H1 (cell line): Measurements from ENCODE around the gene KCNJ16. TPM values are rescaled to one million over a fixed set of nuclear protein-coding genes. Genes with fewer than 3 reads are reported as not detected.

Source experiments
- CTCF ChIA-PET: fragments of 300-600 bp; sonication (Branson Sonifier 250); formaldehyde crosslinking; loops from one replicate; lab custom pipeline; 2021; ENCODE audit not compliant: partially characterized antibody; lab: Charles Lee
- POLR2A ChIA-PET: fragments of 300-600 bp; sonication (Branson Sonifier 250); formaldehyde crosslinking; loops from one replicate; lab custom pipeline; 2021; ENCODE audit warnings: inconsistent platforms; ENCODE audit not compliant: partially characterized antibody; lab: Charles Lee
- DNase-seq, 2 experiments: peaks; one replicate each; pipeline versions ENCODE4 v3.0.0 to v3.0.0-alpha.2; 2010 to 2022; ENCODE audit warnings: low spot score in 2 of 2, low read depth in 1 of 2, mixed read lengths in 1 of 2
- FAIRE-seq: peaks from 2 replicates; lab custom pipeline; 2011; peaks lifted over from hg19 to GRCh38; lab: Jason Lieb, UNC
- H2AFZ ChIP-seq: 2 replicates; pipeline ENCODE4 v1.8.1; 2012; ENCODE audit warnings: low read length, inconsistent platforms
- H2AK5ac ChIP-seq: 2 replicates; pipeline ENCODE4 v1.6.1; 2013; ENCODE audit warnings: low read depth, low read length
- H2BK120ac ChIP-seq: replicated peaks from 2 replicates; pipeline ENCODE3; 2013; ENCODE audit warnings: low read depth, low read length, inconsistent platforms
- H2BK12ac ChIP-seq: 2 replicates; pipeline ENCODE4 v1.6.1; 2013; ENCODE audit warnings: low read depth, low read length
- H2BK15ac ChIP-seq: 2 replicates; pipeline ENCODE4 v1.6.1; 2013; ENCODE audit warnings: low read length
- H2BK20ac ChIP-seq: 2 replicates; pipeline ENCODE4 v1.6.1; 2013; ENCODE audit warnings: low read length
- H2BK5ac ChIP-seq: 2 replicates; pipeline ENCODE4 v1.6.1; 2013; ENCODE audit warnings: low read depth, low read length
- H3K14ac ChIP-seq: 2 replicates; pipeline ENCODE4 v1.6.1; 2013; ENCODE audit warnings: inconsistent platforms; ENCODE audit not compliant: insufficient read length
- H3K18ac ChIP-seq: 2 replicates; pipeline ENCODE4 v1.6.1; 2013; ENCODE audit warnings: low read length; ENCODE audit errors: extremely low read depth
- H3K23ac ChIP-seq: 2 replicates; pipeline ENCODE4 v1.6.1; 2013; ENCODE audit warnings: inconsistent platforms; ENCODE audit not compliant: insufficient read length
- H3K23me2 ChIP-seq: 2 replicates; pipeline ENCODE4 v1.6.1; 2013; ENCODE audit warnings: low read depth, low read length
- H3K27ac ChIP-seq: 2 replicates; pipeline ENCODE4 v1.6.1; 2011; ENCODE audit warnings: low read depth, low read length, inconsistent platforms
- H3K27me3 ChIP-seq, 4 experiments: replicated peaks in 1 of 4; 1 replicate in 1 of 4; 2 replicates in 3 of 4; pipeline versions ENCODE4 v1.6.1 to v1.8.1; 2011 to 2013; ENCODE audit warnings: low read length in 3 of 4, mild to moderate bottlenecking in 3 of 4, inconsistent platforms in 2 of 4, mixed read lengths in 2 of 4, moderate library complexity in 1 of 4; ENCODE audit not compliant: control insufficient read depth in 3 of 4, insufficient read depth in 3 of 4; ENCODE audit errors: extremely low read depth in 1 of 4
- H3K36me3 ChIP-seq, 4 experiments: 2 replicates each; pipeline versions ENCODE4 v1.6.1 to v1.8.1; 2011 to 2013; ENCODE audit warnings: mild to moderate bottlenecking in 4 of 4, low read length in 3 of 4, moderate library complexity in 2 of 4, control low read depth in 1 of 4, inconsistent platforms in 1 of 4; ENCODE audit not compliant: insufficient read depth in 4 of 4, control insufficient read depth in 2 of 4
- H3K4ac ChIP-seq: replicated peaks from 2 replicates; pipeline ENCODE3; 2013; ENCODE audit warnings: low read length, low read depth, mixed read lengths, inconsistent platforms; ENCODE audit not compliant: insufficient read length
- H3K4me1 ChIP-seq, 4 experiments: replicated peaks in 1 of 4; 1 replicate in 1 of 4; 2 replicates in 3 of 4; pipeline versions ENCODE4 v1.6.1 to v1.8.1; 2011 to 2013; ENCODE audit warnings: low read length in 3 of 4, inconsistent platforms in 2 of 4, mixed read lengths in 1 of 4; ENCODE audit not compliant: insufficient read depth in 4 of 4, control insufficient read depth in 3 of 4
- H3K4me2 ChIP-seq, 2 experiments: 2 replicates each; pipeline versions ENCODE4 v1.6.1 to v1.8.1; 2011 to 2013; ENCODE audit warnings: low read depth in 2 of 2, low read length in 2 of 2, control low read depth in 1 of 2, inconsistent platforms in 1 of 2, mild to moderate bottlenecking in 1 of 2; ENCODE audit not compliant: insufficient read depth in 1 of 2
- H3K4me3 ChIP-seq, 4 experiments: fragments of 200-600, 300-600 bp in 1 of 4; sonication (generic), shearing (Covaris generic), sonication (Bioruptor Twin) in 1 of 4; 2 replicates each; pipeline versions ENCODE4 v1.5.1 to v1.8.1; 2011 to 2016; ENCODE audit warnings: low read length in 4 of 4, low read depth in 3 of 4, control low read depth in 2 of 4, inconsistent platforms in 2 of 4, mild to moderate bottlenecking in 2 of 4, mixed read lengths in 1 of 4, moderate library complexity in 1 of 4; ENCODE audit not compliant: insufficient read depth in 2 of 4; ENCODE audit errors: extremely low read depth in 1 of 4
- H3K56ac ChIP-seq: replicated peaks from 2 replicates; pipeline ENCODE3; 2013; ENCODE audit warnings: low read depth, mild to moderate bottlenecking, mixed read lengths, low read length, inconsistent platforms; ENCODE audit not compliant: insufficient read length
- H3K79me1 ChIP-seq: 2 replicates; pipeline ENCODE4 v1.6.1; 2013; ENCODE audit warnings: low read depth, low read length, control low read depth
- H3K79me2 ChIP-seq, 2 experiments: 2 replicates each; pipeline versions ENCODE4 v1.6.1 to v1.8.1; 2012 to 2013; ENCODE audit warnings: low read length in 2 of 2, mild to moderate bottlenecking in 2 of 2, inconsistent platforms in 1 of 2; ENCODE audit not compliant: insufficient read depth in 2 of 2, control insufficient read depth in 1 of 2
- H3K9ac ChIP-seq, 4 experiments: replicated peaks in 1 of 4; 1 replicate in 1 of 4; 2 replicates in 3 of 4; pipeline versions ENCODE4 v1.6.1 to v1.8.1; 2011 to 2013; ENCODE audit warnings: low read depth in 3 of 4, low read length in 3 of 4, control low read depth in 2 of 4, mild to moderate bottlenecking in 2 of 4, moderate library complexity in 2 of 4, inconsistent platforms in 1 of 4; ENCODE audit errors: extremely low read depth in 1 of 4
- H3K9me3 ChIP-seq, 2 experiments: 2 replicates each; pipeline versions ENCODE4 v1.6.1 to v1.8.1; 2012 to 2013; ENCODE audit warnings: mild to moderate bottlenecking in 2 of 2, moderate library complexity in 2 of 2, control low read depth in 1 of 2, inconsistent platforms in 1 of 2, low read depth in 1 of 2, low read length in 1 of 2, mixed read lengths in 1 of 2; ENCODE audit not compliant: insufficient read depth in 2 of 2
- H4K20me1 ChIP-seq, 2 experiments: replicated peaks in 1 of 2; 2 replicates each; pipeline versions ENCODE3 to v1.8.1; 2011 to 2013; ENCODE audit warnings: inconsistent platforms in 2 of 2, low read length in 2 of 2, mild to moderate bottlenecking in 1 of 2; ENCODE audit not compliant: insufficient read depth in 2 of 2, control insufficient read depth in 1 of 2
- H4K5ac ChIP-seq: 2 replicates; pipeline ENCODE4 v1.6.1; 2013; ENCODE audit warnings: low read length, low read depth, mixed read lengths, inconsistent platforms; ENCODE audit not compliant: insufficient read length
- H4K8ac ChIP-seq: 2 replicates; pipeline ENCODE4 v1.8.0; 2013; ENCODE audit warnings: mild to moderate bottlenecking, moderate library complexity, low read length, inconsistent platforms; ENCODE audit not compliant: insufficient read depth; ENCODE audit errors: extremely low read depth
- H4K91ac ChIP-seq: replicated peaks from 2 replicates; pipeline ENCODE3; 2013; ENCODE audit warnings: low read length, mixed read lengths, inconsistent platforms; ENCODE audit not compliant: insufficient read length
- JUND ChIP-seq: IDR thresholded peaks from 2 replicates; pipeline ENCODE4 v1.6.1; 2011; ENCODE audit warnings: mild to moderate bottlenecking, improper control_type of control experiment, low read length
- PHF8 ChIP-seq: fragments of 200-600 bp; sonication (generic); conservative IDR thresholded peaks from 2 replicates; pipeline ENCODE4 v1.7.1; 2012; ENCODE audit warnings: low read depth, mild to moderate bottlenecking, inconsistent platforms, low read length, moderate library complexity
- TBP ChIP-seq: IDR thresholded peaks from 2 replicates; pipeline ENCODE4 v1.6.1; 2011; ENCODE audit warnings: low read depth, low read length, improper control_type of control experiment
- ZNF274 ChIP-seq: IDR thresholded peaks from 2 replicates; pipeline ENCODE4 v1.7.0; 2012; ENCODE audit warnings: low read length, borderline replicate concordance; ENCODE audit errors: extremely low read depth
- WGBS, 2 experiments: shearing (Covaris generic) in 1 of 2; methylation state at CpG; one replicate each; pipeline versions ENCODE4 v1.1.6 to v1.1.7; 2013 to 2015; ENCODE audit warnings: low lambda C conversion rate in 2 of 2, mixed read lengths in 2 of 2, inconsistent platforms in 1 of 2, low coverage in 1 of 2, missing lambda C conversion rate in 1 of 2; ENCODE audit not compliant: insufficient replicate concordance in 2 of 2, insufficient coverage in 1 of 2, insufficient read length in 1 of 2; ENCODE audit errors: extremely low coverage in 1 of 2, missing lambda C conversion rate in 1 of 2; 5-methylcytosine and 5-hydroxymethylcytosine counted together
- polyA plus RNA-seq, 7 experiments: library from polyadenylated mRNA; depleted of rRNA in 3 of 7; stranded (reverse) in 5 of 7; unstranded in 2 of 7; fragments of >200 nt in 5 of 7; fragments of 200-250 nt in 2 of 7; gene quantifications; 1 replicate in 5 of 7; 2 replicates in 1 of 7; 4 replicates in 1 of 7; pipeline versions ENCODE4 v1.2.1 to v1.2.3, GENCODE V29; 2011 to 2013; ENCODE audit warnings: missing spikeins in 2 of 7, mixed read lengths in 2 of 7
- total RNA-seq: library from RNA; stranded (reverse); fragmentation: NEBNext Ultra II Directional; extraction: Animal tissue kit (Norgen Biotek cat#: 25700); gene quantifications from 2 replicates; pipeline ENCODE4 v1.2.1, GENCODE V29; 2021
- TF ChIP-seq, protein P1 (sequence below): IDR thresholded peaks from 2 replicates; pipeline ENCODE4 v1.6.1; 2012; ENCODE audit warnings: low read length, inconsistent platforms

The KCNJ16 gene
- total and polyA plus RNA-seq, 2 of the 8 experiments (the other 6 are each of a cell fraction or from before 2014, with no cell fraction given) = not detected

DNA sequence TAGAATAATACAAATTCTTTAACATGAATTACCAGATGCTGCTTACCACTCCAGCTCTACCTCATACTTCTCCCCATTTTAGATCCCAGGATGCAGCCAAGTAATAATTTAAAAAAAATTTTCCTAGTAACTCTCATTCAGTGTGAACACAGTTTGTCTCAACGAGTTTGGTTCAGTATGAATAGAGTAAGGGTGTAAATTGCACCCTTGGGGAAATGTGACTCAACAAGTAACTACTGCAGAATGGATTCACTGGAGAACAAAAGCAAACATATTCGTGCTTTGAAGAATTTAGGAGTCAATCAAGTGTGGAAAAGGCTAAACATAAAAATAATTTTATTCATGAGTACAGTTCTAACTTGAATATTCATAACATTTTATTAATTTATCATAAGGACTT, 23.0 kb downstream of the KCNJ16 start:
- H3K79me1 ChIP-seq = no peaks in the 10 kb centered on the region
- no peak overlapping the region for H4K91ac ChIP-seq
- no peak for FAIRE-seq
- no peak for DNase-seq
- H3K4ac ChIP-seq = no peak overlapping the region
- H4K5ac ChIP-seq = no peak overlapping the region
- H3K18ac ChIP-seq = no peak overlapping the region
- no peak overlapping the region for H3K23ac ChIP-seq
- no peaks in the 10 kb centered on the region for H3K27me3 ChIP-seq
- H3K36me3 ChIP-seq = no peaks in the 10 kb centered on the region
- H3K56ac ChIP-seq = no peak overlapping the region
- no peak overlapping the region for H3K4me3 ChIP-seq
- no peaks in the 10 kb centered on the region for H3K9me3 ChIP-seq
- no peaks in the 10 kb centered on the region for H3K4me1 ChIP-seq
- H4K8ac ChIP-seq = no peak overlapping the region
- no peak overlapping the region for H2BK5ac ChIP-seq
- H2AK5ac ChIP-seq = no peak overlapping the region
- no peak overlapping the region for H2BK15ac ChIP-seq
- no peaks in the 10 kb centered on the region for H3K23me2 ChIP-seq
- H3K4me2 ChIP-seq = no peak overlapping the region
- H3K14ac ChIP-seq = no peak overlapping the region
- no peaks in the 10 kb centered on the region for H3K79me2 ChIP-seq
- ChIA-PET POLR2A (no interaction called here), CTCF (interaction anchor here (0.8 kb wide), 1 partner anchor 15 kb away, joined by 4 read pairs; no protein-coding TSS in a partner anchor)
- no peaks in the 10 kb centered on the region for H4K20me1 ChIP-seq
- no peak overlapping the region for H2BK120ac ChIP-seq
- no peak overlapping the region for H3K27ac ChIP-seq
- H3K9ac ChIP-seq = no peak overlapping the region
- TF ChIP-seq PHF8 (no peak), JUND (no peak), ZNF274 (no peak), TBP (no peak)
- TF ChIP-seq, protein P1, sequence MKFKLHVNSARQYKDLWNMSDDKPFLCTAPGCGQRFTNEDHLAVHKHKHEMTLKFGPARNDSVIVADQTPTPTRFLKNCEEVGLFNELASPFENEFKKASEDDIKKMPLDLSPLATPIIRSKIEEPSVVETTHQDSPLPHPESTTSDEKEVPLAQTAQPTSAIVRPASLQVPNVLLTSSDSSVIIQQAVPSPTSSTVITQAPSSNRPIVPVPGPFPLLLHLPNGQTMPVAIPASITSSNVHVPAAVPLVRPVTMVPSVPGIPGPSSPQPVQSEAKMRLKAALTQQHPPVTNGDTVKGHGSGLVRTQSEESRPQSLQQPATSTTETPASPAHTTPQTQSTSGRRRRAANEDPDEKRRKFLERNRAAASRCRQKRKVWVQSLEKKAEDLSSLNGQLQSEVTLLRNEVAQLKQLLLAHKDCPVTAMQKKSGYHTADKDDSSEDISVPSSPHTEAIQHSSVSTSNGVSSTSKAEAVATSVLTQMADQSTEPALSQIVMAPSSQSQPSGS = no peak
- no peak overlapping the region for H2AFZ ChIP-seq
- H2BK12ac ChIP-seq = no peak overlapping the region
- H2BK20ac ChIP-seq = no peak overlapping the region
- WGBS, 2 experiments = 48% methylated on average over 2 of the region's 2 CpGs; no CpG with 5 or more reads in 1 of the 2 experiments
